GM19351 (cell line): ENCODE data around the gene PLEKHA7.

ENCODE experiments used
- ATAC-seq: cut with Tn5 transposase; IDR thresholded peaks from one replicate; pipeline ENCODE4 v1.9.1; 2021; ENCODE audit warnings: mild to moderate bottlenecking, moderate library complexity; ENCODE audit not compliant: unreplicated experiment

Gene PLEKHA7

GRCh38 chr11:16749092-16749491 is 265.1 kb downstream of the PLEKHA7 start:
- ATAC-seq, result no peak

- no peak for ATAC-seq
Observed at GRCh38 chr11:16745950-16746605, 268.1 kb downstream of the PLEKHA7 start.

GRCh38 chr11:16744128-16744725 is 270.0 kb downstream of the PLEKHA7 start:
- no peak for ATAC-seq

DNA sequence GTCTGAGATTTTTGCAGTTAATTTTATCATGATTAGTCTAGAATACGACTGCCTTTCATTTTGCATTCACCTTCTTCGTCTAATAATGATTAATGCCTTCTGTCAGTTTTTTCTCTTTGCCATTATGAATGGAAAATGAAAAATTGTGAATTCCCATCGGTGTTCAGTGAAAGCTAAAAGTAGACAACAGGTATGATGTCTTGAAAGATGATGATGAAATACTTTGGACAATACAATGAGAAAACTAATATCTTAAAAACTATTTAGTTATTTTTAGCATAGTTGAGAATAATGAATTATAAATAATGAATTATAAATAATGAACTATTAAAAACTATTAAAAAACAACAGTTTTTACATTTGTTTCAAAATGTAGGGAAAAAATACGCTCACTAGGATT is 270.7 kb downstream of the PLEKHA7 start:
- ATAC-seq, result no peak

GRCh38 chr11:16741473-16741872 is 272.7 kb downstream of the PLEKHA7 start:
- no peak for ATAC-seq

DNA sequence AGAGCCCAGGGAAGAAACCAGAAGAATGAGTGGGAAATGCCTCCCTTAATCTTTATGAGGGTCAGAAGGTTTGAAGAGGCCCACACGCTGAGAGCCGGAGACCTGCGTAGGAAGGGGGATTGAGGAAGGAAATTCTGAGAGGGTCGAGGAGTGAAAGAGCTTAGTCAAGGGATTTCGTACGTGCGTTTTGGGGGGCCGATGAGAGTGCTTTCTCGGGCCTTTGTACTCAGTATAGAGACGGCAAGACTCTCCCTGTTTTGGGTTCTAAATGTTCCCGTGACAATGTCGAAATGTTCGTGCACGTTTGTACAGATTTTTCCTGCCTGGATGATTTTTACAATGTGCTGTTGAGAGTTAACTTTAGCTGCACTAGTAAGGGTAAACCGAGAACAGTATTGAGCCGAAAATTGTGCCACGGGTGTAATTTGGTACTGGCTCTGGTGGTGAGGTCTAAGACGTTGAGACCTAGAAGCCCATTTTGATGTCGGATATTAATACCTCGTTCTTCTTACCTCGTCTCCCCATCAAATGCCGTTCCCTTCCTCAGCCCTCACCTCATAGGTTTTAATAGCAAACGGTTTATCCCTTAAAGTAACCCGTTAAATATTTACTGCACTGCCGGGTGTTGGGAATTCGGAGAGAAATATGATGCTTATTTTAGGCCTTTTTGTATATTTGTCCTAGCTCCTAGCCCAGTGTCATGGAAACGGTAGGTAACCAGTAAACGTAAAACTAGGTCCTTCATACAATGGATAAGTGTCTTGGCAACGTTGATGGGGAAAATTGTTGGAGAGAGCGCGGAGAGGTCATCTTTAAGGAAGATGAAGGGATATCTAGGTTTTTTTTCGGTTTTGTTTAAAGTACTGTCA is 275.0 kb downstream of the PLEKHA7 start:
- ATAC-seq, result peak; percentile 1

DNA sequence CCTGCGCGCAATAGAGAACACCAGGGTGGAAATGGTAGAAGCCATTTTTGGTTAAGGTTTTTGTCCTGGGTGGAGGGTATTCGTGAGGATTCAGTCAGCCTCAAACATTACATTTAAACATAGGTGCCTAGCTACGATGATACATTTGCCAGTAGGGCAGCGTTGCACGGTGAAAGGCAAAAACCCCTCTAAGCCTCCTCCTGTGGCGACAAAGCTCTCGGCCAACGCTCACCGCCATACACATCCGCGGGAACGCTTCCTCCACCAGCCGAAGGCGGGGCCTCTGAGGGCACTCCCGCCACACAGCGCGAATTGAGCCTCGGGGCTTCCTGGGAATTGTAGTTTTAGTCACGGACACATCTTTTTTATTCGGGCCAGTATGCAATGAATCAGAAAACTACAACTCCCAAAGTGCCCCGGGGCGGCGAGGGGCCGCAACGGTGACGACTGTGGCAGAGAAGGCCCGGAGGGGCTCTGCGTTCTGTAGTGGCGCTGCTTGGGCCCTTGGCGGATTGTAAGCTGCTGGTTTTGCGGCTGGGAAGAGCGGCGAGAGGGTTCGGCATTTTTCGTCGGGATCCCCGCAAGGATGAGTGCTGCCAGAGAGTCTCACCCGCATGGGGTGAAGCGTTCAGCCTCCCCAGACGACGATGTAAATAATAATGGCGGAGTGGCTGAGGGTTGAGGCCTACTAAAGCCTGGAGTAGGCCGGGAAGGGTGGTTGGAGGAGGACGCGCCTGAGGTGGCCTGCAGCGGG is 275.8 kb downstream of the PLEKHA7 start, which contains the start of gene C11orf58:
Gene C11orf58 (plus strand): TSS at position 455 of the 754 bp plus-strand sequence. CDS start 132 bp downstream, at position 587.
- ATAC-seq, result peak; percentile 92

DNA sequence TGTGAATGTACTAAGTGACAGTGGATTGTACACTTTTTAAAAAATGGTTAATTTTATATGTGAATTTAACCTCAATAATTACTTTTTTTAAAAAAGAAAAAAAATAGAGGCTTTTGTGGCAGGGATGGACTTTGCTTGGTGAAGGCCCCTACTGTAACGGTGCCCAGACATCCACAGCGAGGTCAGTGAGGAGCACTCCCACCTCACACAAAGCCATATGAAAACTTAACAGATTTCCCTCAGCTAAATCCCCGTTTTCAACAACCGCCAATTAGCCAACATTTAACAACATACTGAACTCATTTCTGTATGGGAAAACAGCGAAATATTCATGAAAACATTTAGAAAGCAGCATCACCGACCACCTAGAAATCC is 276.4 kb downstream of the PLEKHA7 start:
- ATAC-seq, result peak; percentile 17
